PFSK-1 (cell line): Measurements from ENCODE around the gene ANAPC1.

Experiments used
- POLR2AphosphoS5 ChIP-seq: IDR thresholded peaks from 2 replicates; pipeline ENCODE4 v1.6.1; 2012; ENCODE audit warnings: low read depth, mild to moderate bottlenecking, control low read depth, low read length, moderate library complexity
- REST ChIP-seq, 2 experiments: IDR thresholded peaks; 2 replicates each; pipeline versions ENCODE4 v1.6.1 to v1.8.0; 2011 to 2012; ENCODE audit warnings: low read depth in 2 of 2, low read length in 2 of 2, control low read depth in 1 of 2, inconsistent platforms in 1 of 2, mild to moderate bottlenecking in 1 of 2, moderate library complexity in 1 of 2; ENCODE audit not compliant: insufficient read depth in 1 of 2
- SIN3A ChIP-seq: IDR thresholded peaks from 2 replicates; pipeline ENCODE4 v1.6.1; 2012; ENCODE audit warnings: mild to moderate bottlenecking, low read length, moderate library complexity, borderline replicate concordance; ENCODE audit not compliant: insufficient read depth
- TAF1 ChIP-seq: IDR thresholded peaks from 2 replicates; pipeline ENCODE4 v1.6.1; 2012; ENCODE audit warnings: low read length, control low read depth, borderline replicate concordance; ENCODE audit not compliant: insufficient read depth

- TF ChIP-seq POLR2AphosphoS5 (no peak), SIN3A (no peak), TAF1 (no peak), REST (IDR thresholded peaks at IDR 0.05; ENCODE audit: insufficient read depth in 1 of 2, low read depth in 2 of 2, low read length in 2 of 2) (no peak)
Observed at GRCh38 chr2:111884592-111884964, 585 bp upstream of the ANAPC1 start.
